ENCODE measurements around the gene MLXIP.
"Not testable (repeated sequence)": the region's sequence is repeated elsewhere in the genome, so short reads cannot be mapped to it uniquely, and the experiment has no call there.

MLXIP gene, protein sequence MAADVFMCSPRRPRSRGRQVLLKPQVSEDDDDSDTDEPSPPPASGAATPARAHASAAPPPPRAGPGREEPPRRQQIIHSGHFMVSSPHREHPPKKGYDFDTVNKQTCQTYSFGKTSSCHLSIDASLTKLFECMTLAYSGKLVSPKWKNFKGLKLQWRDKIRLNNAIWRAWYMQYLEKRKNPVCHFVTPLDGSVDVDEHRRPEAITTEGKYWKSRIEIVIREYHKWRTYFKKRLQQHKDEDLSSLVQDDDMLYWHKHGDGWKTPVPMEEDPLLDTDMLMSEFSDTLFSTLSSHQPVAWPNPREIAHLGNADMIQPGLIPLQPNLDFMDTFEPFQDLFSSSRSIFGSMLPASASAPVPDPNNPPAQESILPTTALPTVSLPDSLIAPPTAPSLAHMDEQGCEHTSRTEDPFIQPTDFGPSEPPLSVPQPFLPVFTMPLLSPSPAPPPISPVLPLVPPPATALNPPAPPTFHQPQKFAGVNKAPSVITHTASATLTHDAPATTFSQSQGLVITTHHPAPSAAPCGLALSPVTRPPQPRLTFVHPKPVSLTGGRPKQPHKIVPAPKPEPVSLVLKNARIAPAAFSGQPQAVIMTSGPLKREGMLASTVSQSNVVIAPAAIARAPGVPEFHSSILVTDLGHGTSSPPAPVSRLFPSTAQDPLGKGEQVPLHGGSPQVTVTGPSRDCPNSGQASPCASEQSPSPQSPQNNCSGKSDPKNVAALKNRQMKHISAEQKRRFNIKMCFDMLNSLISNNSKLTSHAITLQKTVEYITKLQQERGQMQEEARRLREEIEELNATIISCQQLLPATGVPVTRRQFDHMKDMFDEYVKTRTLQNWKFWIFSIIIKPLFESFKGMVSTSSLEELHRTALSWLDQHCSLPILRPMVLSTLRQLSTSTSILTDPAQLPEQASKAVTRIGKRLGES

GRCh38 chr12:122078141-122079032 lies at the start of gene MLXIP:
Gene MLXIP (plus strand): TSS chr12:122078756. CDS start chr12:122078854, 98 bp downstream.
- DNase-seq (ENCODE audit: low read depth in 2 of 2): peak; percentile 76 to 78

- DNase-seq (ENCODE audit: low read depth in 2 of 2): no peak
Measured at GRCh38 chr12:122028905-122029560, 49.5 kb upstream of the MLXIP start.

- no peak for DNase-seq (ENCODE audit: low read depth in 2 of 2)
Measured at GRCh38 chr12:122029620-122030423, 48.7 kb upstream of the MLXIP start.

- no peak for DNase-seq (ENCODE audit: low read depth in 2 of 2)
Measured at GRCh38 chr12:122030424-122031035, 48.0 kb upstream of the MLXIP start.

DNA sequence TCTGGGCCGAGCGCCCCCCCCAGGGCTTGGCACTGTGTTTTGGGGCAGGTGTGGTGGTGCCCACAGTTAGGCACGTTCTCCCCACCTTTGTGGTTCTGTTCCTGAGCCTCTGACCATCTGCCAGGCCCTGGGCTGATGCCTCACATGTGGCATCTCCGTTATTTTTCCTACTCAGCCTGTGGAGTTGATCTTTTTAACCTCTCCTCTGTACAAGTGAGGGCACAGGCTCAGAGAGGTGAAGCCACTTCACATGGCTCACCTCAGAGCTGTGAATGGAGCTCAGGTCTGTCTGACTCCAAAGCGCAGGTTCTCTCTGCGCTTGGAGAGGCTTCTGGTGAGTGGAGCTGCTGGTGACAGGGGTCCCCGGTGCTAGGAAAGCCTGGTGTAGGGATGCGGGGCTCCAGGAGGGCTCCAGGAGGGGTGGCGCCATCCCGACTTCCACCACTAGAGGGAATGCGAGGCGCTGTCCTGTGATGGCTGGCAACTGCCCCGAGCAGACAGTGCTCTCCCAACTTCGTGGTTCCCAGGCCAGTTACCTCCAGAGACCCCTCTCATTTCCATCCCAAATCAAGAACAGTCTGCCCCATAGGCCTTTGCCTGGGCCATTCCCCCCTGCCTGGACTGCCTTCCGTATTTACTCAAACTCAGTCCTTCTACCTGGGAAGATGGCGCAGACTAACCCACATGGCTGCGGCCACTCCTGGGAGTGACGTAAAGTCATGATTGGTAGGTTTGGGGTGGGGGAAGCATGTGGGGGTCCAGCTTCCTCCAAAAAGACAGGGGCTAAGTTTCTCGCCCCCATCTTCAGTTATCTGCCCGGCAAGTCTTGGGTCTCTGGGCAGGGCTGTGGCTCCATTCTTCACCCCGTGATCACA lies 47.0 kb upstream of the MLXIP start:
- no peak for DNase-seq (ENCODE audit: low read depth in 2 of 2)

- DNase-seq (ENCODE audit: low read depth in 2 of 2): no peak
Measured at GRCh38 chr12:122032580-122032979, 46.0 kb upstream of the MLXIP start.

- DNase-seq (ENCODE audit: low read depth in 2 of 2): no peak
Measured at GRCh38 chr12:122035292-122035691, 43.3 kb upstream of the MLXIP start.

- no peak for DNase-seq (ENCODE audit: low read depth in 2 of 2)
Measured at GRCh38 chr12:122036153-122036552, 42.4 kb upstream of the MLXIP start.

GRCh38 chr12:122040579-122041386 lies 37.8 kb upstream of the MLXIP start:
- no peak for DNase-seq (ENCODE audit: low read depth in 2 of 2)

- not testable (repeated sequence) for DNase-seq (ENCODE audit: low read depth in 2 of 2)
Measured at GRCh38 chr12:122041458-122041857, 37.1 kb upstream of the MLXIP start.

DNA sequence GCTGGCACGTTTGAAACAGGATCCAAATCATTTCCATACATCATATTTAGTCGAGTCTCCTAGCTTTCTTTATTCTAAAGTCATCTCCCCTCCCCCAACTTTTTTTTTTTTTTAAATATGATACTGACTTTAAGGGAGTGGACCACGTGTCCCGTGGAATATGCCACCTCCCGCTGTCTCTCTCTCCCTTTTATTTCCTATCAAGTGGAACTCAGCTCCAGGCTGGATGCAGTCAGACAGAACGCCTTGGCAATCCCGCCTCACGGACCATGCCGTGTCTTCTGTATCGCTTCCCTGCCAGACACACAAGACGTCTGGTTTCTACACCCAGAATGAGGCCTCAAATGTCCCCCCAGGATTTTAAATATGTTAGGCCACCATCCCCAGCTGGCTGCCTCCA lies 35.6 kb upstream of the MLXIP start:
- DNase-seq (ENCODE audit: low read depth in 2 of 2): no peak

DNA sequence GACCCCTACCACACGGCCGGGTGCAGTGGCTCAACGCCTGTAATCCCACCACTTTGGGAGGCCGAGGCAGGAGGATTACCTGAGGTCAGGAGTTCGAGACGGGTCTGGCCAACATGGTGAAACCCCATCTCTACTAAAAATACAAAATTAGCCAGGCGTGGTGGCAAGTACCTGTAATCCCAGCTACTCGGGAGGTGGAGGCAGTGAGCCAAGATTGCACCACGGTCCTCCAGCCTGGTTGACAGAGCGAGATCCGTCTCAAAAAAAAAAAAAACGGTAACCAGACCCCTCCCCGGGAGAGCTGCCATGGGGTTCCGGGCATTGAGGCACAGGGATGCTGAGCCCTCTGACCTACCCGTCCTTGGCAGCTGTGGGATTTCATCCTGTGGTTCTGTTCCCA lies 35.1 kb upstream of the MLXIP start:
- DNase-seq (ENCODE audit: low read depth in 2 of 2): no peak

DNA sequence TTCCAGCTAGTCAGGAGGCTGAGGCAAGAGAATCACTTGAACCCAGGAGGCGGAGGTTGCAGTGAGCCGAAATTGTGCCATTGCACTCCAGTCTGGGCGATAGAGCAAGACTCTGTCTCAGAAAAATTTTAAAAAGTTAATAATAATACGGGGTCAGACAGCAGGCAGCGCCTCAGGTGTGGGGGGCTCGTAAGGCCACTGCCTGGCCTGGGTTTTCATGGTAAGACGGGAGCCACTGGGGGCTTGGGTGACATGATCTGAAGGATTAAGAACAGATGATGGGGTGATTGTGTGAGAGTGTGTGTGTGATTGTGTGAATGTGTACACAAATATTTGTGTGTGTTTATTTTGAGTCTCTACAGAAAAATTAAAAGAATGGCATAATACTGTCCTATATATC lies 33.3 kb upstream of the MLXIP start:
- no peak for DNase-seq (ENCODE audit: low read depth in 2 of 2)

- DNase-seq (ENCODE audit: low read depth in 2 of 2): no peak
Measured at GRCh38 chr12:122046145-122046544, 32.4 kb upstream of the MLXIP start.

DNA sequence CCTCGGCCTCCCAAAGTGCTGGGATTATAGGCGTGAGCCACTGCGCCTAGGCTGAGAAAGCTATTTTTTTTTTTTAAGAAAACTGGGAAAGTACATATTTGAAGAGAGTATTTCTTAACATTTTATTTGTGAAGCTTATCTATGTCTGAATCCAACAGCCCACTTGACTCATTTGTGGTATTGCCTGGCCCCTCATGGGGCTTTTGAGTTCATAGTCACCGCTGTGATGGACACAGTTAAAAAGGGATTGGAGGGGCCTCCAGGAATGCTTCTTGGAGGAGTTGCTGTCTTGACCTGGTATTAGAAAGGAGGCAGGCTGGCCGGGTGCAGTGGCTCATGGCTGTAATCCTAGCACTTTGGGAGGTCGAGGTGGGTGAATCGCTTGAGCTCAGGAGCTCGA lies 30.4 kb upstream of the MLXIP start:
- DNase-seq (ENCODE audit: low read depth in 2 of 2): no peak

GRCh38 chr12:122049827-122050226 lies 28.7 kb upstream of the MLXIP start:
- DNase-seq (ENCODE audit: low read depth in 2 of 2): no peak

DNA sequence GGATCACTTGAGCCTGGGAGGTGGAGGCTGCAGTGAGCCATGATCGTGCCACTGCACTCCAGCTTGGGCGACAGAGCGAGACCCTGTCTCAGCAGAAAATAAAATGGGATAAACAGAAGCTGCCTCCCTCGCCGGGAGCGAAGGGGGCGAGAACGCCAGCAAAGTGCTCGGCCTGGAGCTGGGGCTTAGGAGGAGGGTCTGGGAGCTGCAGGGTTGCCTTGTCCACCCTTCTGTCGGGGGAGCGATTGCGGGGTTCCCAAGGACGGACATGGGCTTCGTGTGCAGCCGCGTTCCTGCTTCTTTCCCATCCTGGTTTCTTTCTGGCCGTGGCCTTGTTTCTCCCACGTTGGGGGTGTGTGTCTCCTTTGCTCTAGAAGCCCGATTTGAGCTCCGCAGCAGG lies 27.9 kb upstream of the MLXIP start:
- no peak for DNase-seq (ENCODE audit: low read depth in 2 of 2)

DNA sequence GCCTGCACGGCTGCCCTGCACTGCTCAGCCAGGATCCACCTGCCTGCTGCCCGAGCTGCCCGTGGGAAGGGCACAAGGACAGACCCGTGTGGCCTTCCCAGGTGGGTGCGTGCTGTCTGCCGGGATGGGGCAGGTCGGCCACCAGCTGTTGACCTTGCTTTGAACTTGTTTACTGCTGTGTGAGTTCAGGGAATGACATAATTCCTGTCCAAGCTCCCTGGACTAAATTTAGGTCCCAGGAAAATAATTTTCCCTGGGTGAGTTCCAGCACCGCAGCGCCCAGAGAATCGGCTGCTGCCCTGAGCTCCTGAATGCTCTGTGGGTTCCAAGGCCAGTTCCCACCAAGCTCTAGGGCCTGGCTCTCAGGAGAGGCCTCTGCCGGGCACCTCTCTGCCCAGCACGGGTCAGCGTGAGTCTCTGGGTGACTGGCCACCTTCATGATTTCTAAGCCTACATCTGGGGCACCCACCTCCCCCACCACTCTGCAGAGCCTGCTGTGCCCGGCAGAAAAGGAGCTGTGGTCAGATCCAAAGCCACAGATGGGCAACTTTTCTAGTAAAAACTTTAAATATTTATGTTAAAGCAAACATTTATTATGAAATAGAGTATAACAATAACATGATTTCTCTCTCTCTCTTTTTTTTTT lies 27.2 kb upstream of the MLXIP start:
- DNase-seq (ENCODE audit: low read depth in 2 of 2): no peak
